ENCODE results near the gene NLRC3. TPM values are rescaled to one million over a fixed set of nuclear protein-coding genes. Genes with fewer than 3 reads are reported as not detected.

Gene NLRC3
- total and polyA plus RNA-seq, 3 donors from 2014 or later: 0.76 to 3.0 (median 1.9) TPM

DNA sequence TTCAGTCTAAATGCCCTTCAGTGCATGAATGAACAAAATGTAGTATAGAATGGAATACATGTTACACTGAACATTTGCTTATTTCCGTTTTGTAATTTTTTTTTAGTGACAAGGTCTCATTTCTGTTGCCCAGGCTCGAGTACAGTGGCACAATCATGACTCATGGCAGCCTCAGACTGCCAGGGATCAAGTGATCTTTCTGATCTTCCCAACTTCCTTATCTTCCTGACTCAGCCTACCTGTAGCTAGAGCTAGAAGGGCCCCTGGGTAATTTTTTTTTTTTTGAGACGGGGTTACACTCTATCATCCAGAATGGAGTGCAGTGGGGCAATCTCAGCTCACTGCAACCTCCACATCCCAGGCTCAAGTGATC, 41.6 kb upstream of the NLRC3 start:
- no peak overlapping the region for H3K27ac ChIP-seq
- H3K36me3 ChIP-seq (ENCODE audit: low read depth, missing control alignments): no peaks in the 10 kb centered on the region
- H3K4me1 ChIP-seq: no peaks in the 10 kb centered on the region
- intact Hi-C loops (cut with DNase I; ENCODE audit: low total_unique reads): no loop called here
- H3K4me3 ChIP-seq: no peak overlapping the region
- DNase-seq: no peak
- TF ChIP-seq POLR2A (IDR thresholded peaks at IDR 0.05): no peak
- TF ChIP-seq, protein P1, sequence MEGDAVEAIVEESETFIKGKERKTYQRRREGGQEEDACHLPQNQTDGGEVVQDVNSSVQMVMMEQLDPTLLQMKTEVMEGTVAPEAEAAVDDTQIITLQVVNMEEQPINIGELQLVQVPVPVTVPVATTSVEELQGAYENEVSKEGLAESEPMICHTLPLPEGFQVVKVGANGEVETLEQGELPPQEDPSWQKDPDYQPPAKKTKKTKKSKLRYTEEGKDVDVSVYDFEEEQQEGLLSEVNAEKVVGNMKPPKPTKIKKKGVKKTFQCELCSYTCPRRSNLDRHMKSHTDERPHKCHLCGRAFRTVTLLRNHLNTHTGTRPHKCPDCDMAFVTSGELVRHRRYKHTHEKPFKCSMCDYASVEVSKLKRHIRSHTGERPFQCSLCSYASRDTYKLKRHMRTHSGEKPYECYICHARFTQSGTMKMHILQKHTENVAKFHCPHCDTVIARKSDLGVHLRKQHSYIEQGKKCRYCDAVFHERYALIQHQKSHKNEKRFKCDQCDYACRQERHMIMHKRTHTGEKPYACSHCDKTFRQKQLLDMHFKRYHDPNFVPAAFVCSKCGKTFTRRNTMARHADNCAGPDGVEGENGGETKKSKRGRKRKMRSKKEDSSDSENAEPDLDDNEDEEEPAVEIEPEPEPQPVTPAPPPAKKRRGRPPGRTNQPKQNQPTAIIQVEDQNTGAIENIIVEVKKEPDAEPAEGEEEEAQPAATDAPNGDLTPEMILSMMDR (IDR thresholded peaks at IDR 0.05): no peak
- WGBS, 2 donors: 92 to 94% methylated on average over 3 of the region's 3 CpGs
- H3K9me3 ChIP-seq: no peaks in the 10 kb centered on the region
- no peaks in the 10 kb centered on the region for H3K27me3 ChIP-seq

GRCh38 chr16:3612510-3613466, 35.6 kb upstream of the NLRC3 start:
- Histone ChIP-seq H3K9me3 (no peaks in the 10 kb centered on the region), H3K27ac (peak overlapping the region in 1 of 2 donors; percentile 79), H3K4me1 (peaks cover 5% of the 10 kb centered on the region), H3K4me3 (peak overlapping the region; percentile 70 to 88), H3K27me3 (no peaks in the 10 kb centered on the region), H3K36me3 (ENCODE audit: low read depth, missing control alignments) (no peaks in the 10 kb centered on the region)
- WGBS, 2 donors: 53 to 66% methylated on average over 34 of the region's 34 CpGs
- no peak for DNase-seq
- intact Hi-C loops (cut with DNase I; ENCODE audit: low total_unique reads): no loop called here
- no peak for TF ChIP-seq POLR2A (IDR thresholded peaks at IDR 0.05)
- TF ChIP-seq, protein P1 (IDR thresholded peaks at IDR 0.05): no peak

DNA sequence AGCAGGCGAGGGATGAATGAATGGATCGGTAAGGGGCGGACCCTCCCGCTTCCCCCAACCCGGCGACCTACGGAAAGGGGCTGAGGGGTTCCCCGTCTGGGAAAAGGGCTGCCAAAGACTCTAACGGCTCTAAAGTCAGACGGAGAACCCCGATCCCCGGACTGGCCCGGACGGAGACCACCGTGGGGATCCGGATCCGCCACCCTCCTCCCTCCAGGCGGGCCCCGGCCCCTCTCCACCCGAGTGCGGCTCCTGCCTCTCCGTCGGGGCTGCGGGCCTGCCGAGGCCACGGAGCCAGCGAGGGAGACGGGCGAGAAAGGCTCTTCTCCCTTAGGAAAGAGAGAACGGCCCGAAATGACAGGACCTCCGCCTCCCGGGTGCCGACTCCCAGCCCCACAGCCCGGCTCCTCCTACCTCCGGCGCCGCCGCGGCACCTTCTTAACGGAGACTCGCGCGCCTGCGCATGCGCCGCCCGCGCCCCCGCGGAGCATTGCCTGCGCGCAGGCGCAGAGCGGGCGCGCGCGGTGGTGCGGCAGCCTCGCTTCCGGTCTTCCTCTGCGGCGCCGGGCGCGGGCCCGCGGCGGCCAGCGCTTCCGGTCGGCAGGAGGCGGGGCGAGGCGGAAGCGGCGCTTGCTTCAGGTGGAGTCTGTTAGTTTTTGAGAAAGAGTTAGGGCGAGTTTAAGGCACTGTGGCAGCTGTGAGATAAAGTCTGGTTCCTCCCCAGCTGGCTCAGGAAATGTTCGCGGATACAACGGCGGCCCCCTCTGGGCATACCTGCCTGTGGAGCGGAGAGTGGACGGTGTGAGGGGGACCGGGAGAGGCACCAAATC, 34.2 kb upstream of the NLRC3 start, which contains the start of gene SLX4:
Gene SLX4, minus strand, starts transcription at position 461 of the 830 bp plus-strand sequence. CDS start 2,642 bp downstream, outside the sequence.
- DNase-seq: peak; percentile 88
- Histone ChIP-seq H3K27me3 (no peaks in the 10 kb centered on the region), H3K9me3 (no peaks in the 10 kb centered on the region), H3K27ac (peak within 1 kb of the TSS; percentile 39 to 79), H3K36me3 (ENCODE audit: low read depth, missing control alignments) (no peaks in the 10 kb centered on the region), H3K4me1 (peaks cover 5% of the 10 kb centered on the region), H3K4me3 (peak within 1 kb of the TSS; percentile 70 to 88)
- TF ChIP-seq POLR2A (IDR thresholded peaks at IDR 0.05): peak; percentile 60
- TF ChIP-seq, protein P1 (IDR thresholded peaks at IDR 0.05): peak in 1 of 3 experiments; percentile 7
- intact Hi-C loops (cut with DNase I; ENCODE audit: low total_unique reads): no loop called here
- 1% methylated on average over 85 of the region's 86 CpGs; no CpG with 5 or more reads in 1 of the 2 donors for WGBS, 2 donors

DNA sequence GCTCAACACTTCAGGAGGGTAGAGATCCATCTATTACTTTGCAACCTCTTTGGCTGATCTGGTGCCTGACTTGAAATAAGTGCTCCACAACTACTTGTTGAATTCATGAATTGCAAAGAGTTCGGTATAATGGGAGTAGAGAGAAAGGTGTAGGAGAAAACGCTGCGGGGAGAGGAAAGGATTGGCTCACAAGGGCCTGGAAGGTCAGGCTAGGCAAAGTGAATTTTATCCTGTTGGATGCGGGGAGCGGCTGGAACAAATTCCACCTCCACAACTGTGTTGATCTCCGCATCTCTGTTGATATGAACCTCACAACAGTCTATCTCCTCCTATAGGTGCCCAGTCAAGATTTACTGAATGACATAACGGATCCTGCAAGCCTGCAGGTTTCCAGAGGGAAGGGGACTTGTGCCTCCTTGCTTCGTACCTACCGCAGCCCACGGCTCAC, 33.5 kb upstream of the NLRC3 start:
- DNase-seq: no peak
- WGBS, 2 donors: 2% methylated on average over 7 to 10 of the region's 10 CpGs
- intact Hi-C loops (cut with DNase I; ENCODE audit: low total_unique reads): no loop called here

More for the DNA sequence above, 33.5 kb upstream of the NLRC3 start:
- H3K4me3 ChIP-seq: peak overlapping the region; percentile 70 to 88
- peak overlapping the region in 1 of 2 donors; percentile 24 for H3K27ac ChIP-seq
- no peaks in the 10 kb centered on the region for H3K27me3 ChIP-seq
- TF ChIP-seq POLR2A (IDR thresholded peaks at IDR 0.05): no peak
- TF ChIP-seq, protein P1 (IDR thresholded peaks at IDR 0.05): no peak
- peaks cover 5% of the 10 kb centered on the region for H3K4me1 ChIP-seq
- no peaks in the 10 kb centered on the region for H3K9me3 ChIP-seq
- no peaks in the 10 kb centered on the region for H3K36me3 ChIP-seq (ENCODE audit: low read depth, missing control alignments)

All from testis (tissue), 3 donors.